Peyer's patch (tissue), 4 donors: ENCODE measurements around the gene PRKCH. TPM values are rescaled to one million over a fixed set of nuclear protein-coding genes. Genes with fewer than 3 reads are reported as not detected.

Experiments used
- DNase-seq, 3 donors: peaks; one replicate each; pipeline ENCODE4 v3.0.0-alpha.2; 2017 to 2019
- H3K27ac ChIP-seq, 4 donors: fragments of 200-600 bp; sonication (generic); one replicate each; pipeline ENCODE4 v1.5.1; 2016 to 2019
- H3K27me3 ChIP-seq, 2 donors: fragments of 200-600 bp; sonication (generic); one replicate each; pipeline ENCODE4 v1.5.1; 2019
- H3K36me3 ChIP-seq, 3 donors: fragments of 200-600 bp; sonication (generic); one replicate each; pipeline ENCODE4 v1.5.1; 2016 to 2019
- H3K4me1 ChIP-seq, 4 donors: fragments of 200-600 bp; sonication (generic); one replicate each; pipeline ENCODE4 v1.5.1; 2016 to 2019
- H3K4me3 ChIP-seq, 4 donors: fragments of 200-600 bp; sonication (generic); 1 replicate in 3 of 4; 2 replicates in 1 of 4; pipeline ENCODE4 v1.5.1; 2016 to 2019; ENCODE audit warnings: mild to moderate bottlenecking in 1 of 4
- H3K9me3 ChIP-seq, 4 donors: fragments of 200-600 bp; sonication (generic); one replicate each; pipeline ENCODE4 v1.5.1; 2016 to 2019; ENCODE audit warnings: mild to moderate bottlenecking in 1 of 4
- POLR2A ChIP-seq, 2 donors: fragments of 450-650 bp; IDR thresholded peaks; one replicate each; pipeline ENCODE4 v1.5.1; 2017; ENCODE audit warnings: antibody characterized with exemption in 2 of 2, mild to moderate bottlenecking in 2 of 2, moderate library complexity in 2 of 2
- total RNA-seq, 4 donors: library from RNA; depleted of rRNA; stranded (reverse); fragments of >200 nt; gene quantifications; one replicate each; pipeline ENCODE4 v1.1.0, GENCODE V29; 2016
- TF ChIP-seq, protein P1 (sequence below), 6 experiments: fragments of 450-650 bp in 4 of 6; fragments of 200-600 bp in 2 of 6; sonication (generic) in 1 of 6; IDR thresholded peaks; one replicate each; pipeline ENCODE4 v1.5.1; 2017 to 2019; ENCODE audit warnings: antibody characterized with exemption in 6 of 6, mild to moderate bottlenecking in 3 of 6, moderate library complexity in 1 of 6

PRKCH gene
- total RNA-seq, 4 donors from 2014 or later = 32.5 to 64.2 (median 53.0) TPM

DNA sequence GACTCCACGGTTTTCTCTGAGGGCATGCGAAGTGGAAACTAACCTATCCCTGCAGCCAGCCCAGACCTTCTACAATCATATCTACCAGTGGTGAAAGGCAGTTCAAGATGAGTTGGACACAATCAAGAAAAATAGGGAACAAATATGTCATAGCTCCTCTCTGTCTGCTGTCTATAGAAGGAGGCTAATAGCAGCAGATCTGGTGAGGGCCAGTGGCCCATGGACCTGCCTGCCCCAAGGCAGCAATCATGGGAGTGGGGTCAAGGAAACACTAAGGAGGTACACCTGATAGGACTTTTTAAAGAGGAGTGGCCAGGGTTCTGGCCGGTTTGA lies 149.5 kb downstream of the PRKCH start:
- Histone ChIP-seq H3K27ac (peak overlapping the region; percentile 64 to 91 (median 73)), H3K4me3 (peak overlapping the region in 1 of 4 donors; percentile 43), H3K4me1 (peaks cover 0 to 44% (median 13%) of the 10 kb centered on the region in 4 donors)

DNA sequence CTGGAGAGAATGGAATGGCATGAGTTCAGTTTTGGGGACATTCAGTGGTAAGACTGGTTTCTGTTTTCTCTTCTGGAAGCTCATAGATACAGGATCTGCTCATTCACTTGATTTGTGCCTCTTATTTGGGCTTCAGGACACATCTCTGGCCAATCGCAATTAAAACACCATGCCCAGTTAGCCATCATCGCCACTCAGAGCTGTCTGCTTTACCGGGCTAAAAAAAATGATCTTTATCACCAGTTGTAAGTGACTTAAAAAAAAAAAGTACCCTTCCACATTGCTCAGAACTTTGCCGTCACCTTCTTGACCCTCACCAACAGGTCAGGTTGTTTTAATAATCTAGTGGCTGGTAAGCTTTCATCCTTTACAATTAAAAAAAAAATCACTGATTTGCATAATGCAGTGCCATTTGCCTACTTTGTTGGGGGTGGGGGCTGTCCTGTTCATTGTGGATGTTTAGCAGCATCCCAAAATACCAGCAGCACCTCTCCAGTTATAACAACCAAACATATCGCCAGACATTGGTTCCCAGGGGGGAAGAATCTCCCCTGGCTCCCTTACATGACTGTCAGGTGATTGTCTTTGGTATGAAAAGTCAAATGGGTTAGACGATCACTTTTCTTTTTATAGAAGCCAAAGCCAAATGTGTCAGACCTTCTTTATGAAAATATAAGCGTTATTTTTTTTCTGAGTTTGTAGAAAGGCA lies 150.1 kb downstream of the PRKCH start:
- DNase-seq = peak in 1 of 3 donors; percentile 43
- peak overlapping the region; percentile 8 to 43 (median 24) for H3K4me3 ChIP-seq
- no peaks in the 10 kb centered on the region for H3K27me3 ChIP-seq
- H3K36me3 ChIP-seq = no peaks in the 10 kb centered on the region
- peaks cover 0 to 49% (median 18%) of the 10 kb centered on the region in 4 donors for H3K4me1 ChIP-seq
- H3K9me3 ChIP-seq = no peaks in the 10 kb centered on the region
- TF ChIP-seq, protein P1, sequence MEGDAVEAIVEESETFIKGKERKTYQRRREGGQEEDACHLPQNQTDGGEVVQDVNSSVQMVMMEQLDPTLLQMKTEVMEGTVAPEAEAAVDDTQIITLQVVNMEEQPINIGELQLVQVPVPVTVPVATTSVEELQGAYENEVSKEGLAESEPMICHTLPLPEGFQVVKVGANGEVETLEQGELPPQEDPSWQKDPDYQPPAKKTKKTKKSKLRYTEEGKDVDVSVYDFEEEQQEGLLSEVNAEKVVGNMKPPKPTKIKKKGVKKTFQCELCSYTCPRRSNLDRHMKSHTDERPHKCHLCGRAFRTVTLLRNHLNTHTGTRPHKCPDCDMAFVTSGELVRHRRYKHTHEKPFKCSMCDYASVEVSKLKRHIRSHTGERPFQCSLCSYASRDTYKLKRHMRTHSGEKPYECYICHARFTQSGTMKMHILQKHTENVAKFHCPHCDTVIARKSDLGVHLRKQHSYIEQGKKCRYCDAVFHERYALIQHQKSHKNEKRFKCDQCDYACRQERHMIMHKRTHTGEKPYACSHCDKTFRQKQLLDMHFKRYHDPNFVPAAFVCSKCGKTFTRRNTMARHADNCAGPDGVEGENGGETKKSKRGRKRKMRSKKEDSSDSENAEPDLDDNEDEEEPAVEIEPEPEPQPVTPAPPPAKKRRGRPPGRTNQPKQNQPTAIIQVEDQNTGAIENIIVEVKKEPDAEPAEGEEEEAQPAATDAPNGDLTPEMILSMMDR (IDR thresholded peaks at IDR 0.05) = no peak
- TF ChIP-seq POLR2A (IDR thresholded peaks at IDR 0.05) = no peak
- peak overlapping the region; percentile 64 to 91 (median 73) for H3K27ac ChIP-seq

More for the DNA sequence above, 149.5 kb downstream of the PRKCH start:
- TF ChIP-seq, protein P1 (IDR thresholded peaks at IDR 0.05) = no peak
- TF ChIP-seq POLR2A (IDR thresholded peaks at IDR 0.05) = no peak
- H3K27me3 ChIP-seq = no peaks in the 10 kb centered on the region
- H3K36me3 ChIP-seq = no peaks in the 10 kb centered on the region
- H3K9me3 ChIP-seq = no peaks in the 10 kb centered on the region
- no peak for DNase-seq

DNA sequence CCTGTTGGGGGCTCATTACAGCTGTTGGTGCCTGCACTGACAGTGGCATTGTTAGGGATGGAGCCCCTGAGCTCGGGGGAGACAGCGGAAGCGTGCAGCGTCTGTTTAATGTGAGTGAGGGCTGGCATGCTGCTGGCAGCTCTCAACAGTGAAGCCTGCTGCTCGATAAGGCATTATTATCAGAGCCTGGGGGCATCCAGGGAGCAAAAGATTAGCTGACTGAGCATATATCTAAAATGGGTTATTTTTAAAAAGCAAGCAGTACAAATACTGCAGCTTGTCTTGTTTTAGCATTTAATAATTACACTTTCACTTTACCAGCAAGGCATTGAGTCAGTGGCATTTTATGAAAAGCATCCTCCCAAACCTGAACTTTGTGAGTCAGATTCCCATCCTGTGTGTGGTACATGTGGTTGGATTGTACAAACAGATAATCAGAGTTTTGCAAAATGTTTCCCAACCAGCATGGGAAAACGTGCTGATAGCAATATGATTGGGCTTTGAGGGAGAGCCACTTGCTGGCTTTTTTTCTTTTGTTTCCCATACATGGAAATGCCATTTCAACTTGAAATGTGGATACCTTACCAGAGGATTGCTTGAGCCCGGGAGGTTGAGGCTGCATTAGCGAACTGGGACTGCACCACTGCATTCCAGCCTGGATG lies 150.8 kb downstream of the PRKCH start:
- H3K36me3 ChIP-seq = no peaks in the 10 kb centered on the region
- no peaks in the 10 kb centered on the region for H3K27me3 ChIP-seq
- H3K9me3 ChIP-seq = no peaks in the 10 kb centered on the region
- TF ChIP-seq POLR2A (IDR thresholded peaks at IDR 0.05) = no peak
- TF ChIP-seq, protein P1 (IDR thresholded peaks at IDR 0.05) = no peak
- DNase-seq = peak in 2 of 3 donors; percentile 58 to 69
- peak overlapping the region; percentile 64 to 91 (median 73) for H3K27ac ChIP-seq
- peak overlapping the region; percentile 8 to 43 (median 24) for H3K4me3 ChIP-seq
- H3K4me1 ChIP-seq = peaks cover 0 to 51% (median 21%) of the 10 kb centered on the region in 4 donors

DNA sequence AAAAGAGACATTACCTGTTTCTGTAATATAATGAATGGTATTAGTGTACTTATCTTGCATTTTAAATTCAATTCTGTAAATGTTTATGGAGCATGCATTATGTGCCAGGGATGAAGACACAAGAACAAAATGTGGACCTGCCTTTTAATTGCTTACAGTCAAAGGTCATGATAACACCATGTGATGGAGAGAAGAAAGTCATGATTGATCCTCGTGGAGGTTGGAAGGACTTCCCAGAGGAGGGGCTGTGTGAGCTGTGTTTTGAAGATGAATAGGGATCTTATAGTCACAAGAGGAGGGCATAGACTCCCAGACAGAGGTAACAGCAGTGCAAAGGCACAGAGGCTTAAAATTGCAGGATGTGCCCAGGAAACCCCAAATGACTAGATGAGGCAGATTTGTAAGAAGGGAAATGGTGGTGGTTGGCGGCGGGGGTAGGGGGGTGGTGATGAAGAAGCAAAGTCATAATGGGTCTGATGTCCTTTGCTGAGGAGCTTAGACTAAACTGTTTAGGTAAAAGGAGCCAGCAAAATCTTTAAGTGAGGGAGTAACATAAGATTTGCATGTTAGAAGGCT lies 151.5 kb downstream of the PRKCH start:
- no peaks in the 10 kb centered on the region for H3K27me3 ChIP-seq
- TF ChIP-seq, protein P1 (IDR thresholded peaks at IDR 0.05) = no peak
- TF ChIP-seq POLR2A (IDR thresholded peaks at IDR 0.05) = no peak
- H3K36me3 ChIP-seq = no peaks in the 10 kb centered on the region
- no peak overlapping the region for H3K4me3 ChIP-seq
- peaks cover 0 to 57% (median 26%) of the 10 kb centered on the region in 4 donors for H3K4me1 ChIP-seq
- peak overlapping the region; percentile 64 to 91 (median 73) for H3K27ac ChIP-seq
- peak in 2 of 3 donors; percentile 60 to 82 for DNase-seq
- no peaks in the 10 kb centered on the region for H3K9me3 ChIP-seq

DNA sequence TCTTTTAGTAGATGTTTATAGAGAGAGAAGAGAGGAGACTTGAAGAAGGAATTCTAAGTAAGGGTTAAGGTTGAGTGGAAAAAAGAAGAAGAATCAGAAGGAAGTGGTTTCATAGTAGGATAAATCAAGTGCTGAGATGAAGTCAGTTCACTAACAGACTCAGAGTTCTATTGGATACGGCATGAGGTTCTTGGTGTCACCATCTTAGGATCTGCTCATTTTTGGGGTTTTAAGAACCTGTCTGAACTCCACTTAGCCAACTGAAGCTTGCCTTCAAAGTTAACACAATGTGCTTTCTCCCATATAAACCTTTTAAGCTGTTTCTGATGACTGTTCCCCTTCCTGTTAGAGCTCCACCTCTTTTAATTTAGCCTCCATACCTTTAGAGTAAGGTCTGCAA lies 152.6 kb downstream of the PRKCH start:
- TF ChIP-seq, protein P1 (IDR thresholded peaks at IDR 0.05) = no peak
- TF ChIP-seq POLR2A (IDR thresholded peaks at IDR 0.05) = no peak
- no peak for DNase-seq
- H3K4me1 ChIP-seq = peaks cover 4 to 67% (median 33%) of the 10 kb centered on the region in 4 donors
- no peak overlapping the region for H3K4me3 ChIP-seq
- H3K9me3 ChIP-seq = no peaks in the 10 kb centered on the region
- peak overlapping the region; percentile 35 to 91 (median 73) for H3K27ac ChIP-seq
- H3K36me3 ChIP-seq = no peaks in the 10 kb centered on the region
- no peaks in the 10 kb centered on the region for H3K27me3 ChIP-seq
